K562 (cell line): ENCODE measurements around the gene SLC15A3. TPM values are rescaled to one million over a fixed set of nuclear protein-coding genes. Genes with fewer than 3 reads are reported as not detected.

Source experiments
- ATAC-seq: fragments of 200-7000 bp; cut with Tn5 transposase; 3 replicates; pipeline ENCODE4 v1.9.1; 2020; ENCODE audit warnings: moderate library complexity
- BruUV-seq: library from RNA; stranded (reverse); fragments of 400-500 nt; replicated peaks from 2 replicates; lab custom pipeline; 2021; lab: Mats Ljungman, UMichigan
- CTCF ChIA-PET: fragments of 300-600 bp; formaldehyde crosslinking; extraction: SDS; loops from one replicate; lab custom pipeline; 2021; ENCODE audit warnings: low intra/inter-chr PET ratio; lab: Yijun Ruan, JAX
- POLR2A ChIA-PET: fragments of 300-600, 350-650 bp; sonication (Branson Sonifier 250); formaldehyde crosslinking; extraction: SDS; loops from one replicate; lab custom pipeline; 2021; ENCODE audit warnings: antibody characterized with exemption, inconsistent platforms; lab: Yijun Ruan, JAX
- DNase-seq, 4 experiments: peaks; one replicate each; pipeline versions ENCODE4 v3.0.0 to v3.0.0-alpha.2; 2011 to 2018; ENCODE audit warnings: low spot score in 3 of 4, mixed read lengths in 3 of 4; ENCODE audit errors: extremely low read depth in 1 of 4
- FAIRE-seq: peaks from 2 replicates; lab custom pipeline; 2011; peaks lifted over from hg19 to GRCh38; lab: Jason Lieb, UNC
- H2AFZ ChIP-seq: 2 replicates; pipeline ENCODE4 v1.6.0; 2011; ENCODE audit warnings: low read depth, low read length, control low read depth, inconsistent platforms
- H3K27ac ChIP-seq: fragments of 200-600 bp; 3 replicates; pipeline ENCODE4 v1.8.0; 2011; ENCODE audit warnings: low read depth, mild to moderate bottlenecking, control low read depth, inconsistent platforms, low read length, moderate library complexity, mixed read lengths; ENCODE audit errors: extremely low read depth
- H3K27me3 ChIP-seq, 2 experiments: fragments of 300-600 bp in 1 of 2; 2 replicates in 1 of 2; 3 replicates in 1 of 2; pipeline versions ENCODE4 v1.6.0 to v1.8.0; 2011; ENCODE audit warnings: inconsistent platforms in 2 of 2, low read length in 2 of 2, mild to moderate bottlenecking in 1 of 2, mixed read lengths in 1 of 2, moderate library complexity in 1 of 2; ENCODE audit not compliant: control insufficient read depth in 2 of 2, insufficient read depth in 2 of 2
- H3K36me3 ChIP-seq: fragments of 300-600 bp; 3 replicates; pipeline ENCODE4 v1.8.0; 2011; ENCODE audit warnings: mild to moderate bottlenecking, low read length, inconsistent platforms; ENCODE audit not compliant: control insufficient read depth, insufficient read depth
- H3K4me1 ChIP-seq, 2 experiments: fragments of 200-600 bp in 1 of 2; replicated peaks in 1 of 2; 2 replicates in 1 of 2; 3 replicates in 1 of 2; pipeline versions ENCODE4 v1.5.1 to v1.8.0; 2011; ENCODE audit warnings: inconsistent platforms in 2 of 2, low read length in 2 of 2, mild to moderate bottlenecking in 1 of 2, mixed read lengths in 1 of 2, moderate library complexity in 1 of 2; ENCODE audit not compliant: control insufficient read depth in 2 of 2, insufficient read depth in 2 of 2
- H3K4me2 ChIP-seq: 2 replicates; pipeline ENCODE4 v1.6.1; 2011; ENCODE audit warnings: low read length, control low read depth, inconsistent platforms, mixed read lengths; ENCODE audit not compliant: insufficient read depth
- H3K4me3 ChIP-seq: fragments of 200-600 bp; sonication (generic), shearing (Covaris generic); 2 replicates; pipeline ENCODE4 v1.5.1; 2016; ENCODE audit warnings: control low read depth, inconsistent platforms
- H3K79me2 ChIP-seq: fragments of 200-600 bp; 3 replicates; pipeline ENCODE4 v1.8.0; 2011; ENCODE audit warnings: low read length, inconsistent platforms; ENCODE audit not compliant: control insufficient read depth, insufficient read depth
- H3K9ac ChIP-seq, 2 experiments: 2 replicates each; pipeline versions ENCODE4 v1.6.0 to v1.6.1; 2011; ENCODE audit warnings: low read depth in 2 of 2, low read length in 2 of 2, control low read depth in 1 of 2, inconsistent platforms in 1 of 2, mild to moderate bottlenecking in 1 of 2, mixed read lengths in 1 of 2; ENCODE audit not compliant: insufficient read depth in 1 of 2
- H3K9me1 ChIP-seq: one replicate; pipeline ENCODE4 v1.6.0; 2011; ENCODE audit warnings: inconsistent platforms, mild to moderate bottlenecking, low read length, moderate library complexity; ENCODE audit not compliant: control insufficient read depth, insufficient read depth
- H3K9me3 ChIP-seq: replicated peaks from 2 replicates; pipeline ENCODE4 v1.5.1; 2011; ENCODE audit warnings: low read depth, low read length, inconsistent platforms; ENCODE audit not compliant: control insufficient read depth, insufficient read depth
- H4K20me1 ChIP-seq: replicated peaks from 2 replicates; pipeline ENCODE4 v1.6.1; 2011; ENCODE audit warnings: low read length, inconsistent platforms, mixed read lengths; ENCODE audit not compliant: control insufficient read depth, insufficient read depth
- ETV1 ChIP-seq: fragments of 450-650 bp; conservative IDR thresholded peaks from 2 replicates; pipeline ENCODE4 v1.6.1; 2016; ENCODE audit warnings: missing genetic modification characterization, control low read depth, low read depth, missing compliant biosample characterization
- IRF1 ChIP-seq: sonication (generic); formaldehyde crosslinking; IDR thresholded peaks from 2 replicates; pipeline ENCODE4 v1.8.0; 2022; ENCODE audit warnings: missing genetic modification reagents, mild to moderate bottlenecking, borderline replicate concordance
- KAT2B ChIP-seq: IDR thresholded peaks from one replicate; pipeline ENCODE4 v1.6.1; 2012; ENCODE audit warnings: low read depth, mild to moderate bottlenecking, control low read depth, inconsistent platforms, low read length, moderate library complexity
- POLR3G ChIP-seq: IDR thresholded peaks from 2 replicates; pipeline ENCODE4 v1.6.1; 2011; ENCODE audit not compliant: insufficient read length, insufficient replicate concordance; ENCODE audit errors: extremely low read depth
- WGBS: fragments of 100-300 bp; shearing (Covaris generic); methylation state at CpG from one replicate; pipeline ENCODE4 v1.1.6; 2016; ENCODE audit warnings: low coverage, mixed read lengths; ENCODE audit not compliant: insufficient coverage; ENCODE audit errors: missing lambda C conversion rate; 5-methylcytosine and 5-hydroxymethylcytosine counted together
- in situ Hi-C: fragments of 300-500 bp; cut with MboI; formaldehyde crosslinking; loops from 4 replicates; pipeline ENCODE4 v1.15.0; 2018; ENCODE audit warnings: inconsistent platforms, mixed read lengths
- intact Hi-C: fragments of 100-400 bp; cut with micrococcal nuclease; formaldehyde crosslinking; loops from 2 replicates; pipeline ENCODE4 v1.14.2; 2022
- polyA plus RNA-seq, 8 experiments: library from polyadenylated mRNA; depleted of rRNA in 4 of 8; stranded (reverse) in 5 of 8; unstranded in 3 of 8; fragments of >200 nt; fragmentation: Nextera tagmentation in 2 of 8; fragmentation: Illumina TruSeq in 1 of 8; extraction: Ambion mirVana in 2 of 8; extraction: Trizol in 1 of 8; gene quantifications; 2 replicates each; pipeline versions ENCODE4 v1.2.1 to v1.2.3, GENCODE V29; 2011 to 2014; ENCODE audit warnings: inconsistent platforms in 1 of 8, missing spikeins in 1 of 8
- total RNA-seq, 7 experiments: library from RNA; depleted of rRNA in 6 of 7; stranded (reverse); fragments of >200 nt in 6 of 7; fragmentation: Illumina TruSeq in 2 of 7; extraction: Trizol in 2 of 7; gene quantifications; 2 replicates each; pipeline versions ENCODE4 v1.2.1 to v1.2.3, GENCODE V29; 2011 to 2021; ENCODE audit warnings: low replicate concordance in 1 of 7

SLC15A3 gene
- total and polyA plus RNA-seq, 9 of the 15 experiments (the other 6 are each of a cell fraction or from before 2014, with no cell fraction given) = 0.07 to 0.27 TPM; not detected in 7

DNA sequence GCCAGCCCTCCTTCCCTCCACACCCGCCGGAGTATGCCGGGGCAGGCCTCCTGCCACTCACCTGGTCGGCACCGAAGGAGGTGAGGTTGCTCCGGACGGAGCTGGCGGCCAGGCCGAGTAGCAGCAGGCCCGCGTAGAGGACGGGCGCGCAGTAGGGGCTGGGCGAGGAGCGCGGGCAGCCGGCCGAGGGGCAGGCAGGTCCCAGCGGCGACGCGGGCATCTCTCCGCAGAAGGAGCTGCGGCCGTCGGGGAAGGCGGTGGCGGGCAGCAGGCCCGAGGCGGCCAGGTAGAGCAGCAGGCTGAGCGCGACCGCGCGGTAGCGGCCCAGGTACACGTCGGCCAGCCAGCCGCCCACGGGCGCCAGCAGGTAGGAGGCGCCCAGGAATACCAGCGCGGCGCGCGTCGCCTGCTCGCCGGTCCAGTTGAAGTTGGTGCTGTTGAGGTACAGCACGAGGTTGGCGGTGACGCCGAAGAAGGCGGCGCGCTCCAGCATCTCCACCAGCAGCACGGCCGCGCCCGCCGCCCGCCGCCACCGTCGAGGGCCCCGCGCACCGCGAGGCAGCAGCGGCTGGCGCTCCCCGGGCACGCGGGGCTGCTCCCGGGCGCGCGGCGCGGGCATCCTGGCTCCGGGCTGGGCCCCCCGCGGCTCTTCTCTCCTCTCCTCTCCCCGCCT is 907 bp downstream of the SLC15A3 start:
- POLR2A ChIA-PET = interaction anchor here (0.8 kb wide), 1 partner anchor 158 kb away, joined by 3 read pairs; no protein-coding TSS in a partner anchor
- in situ Hi-C loops (no loop called here), intact Hi-C loops (no loop called here)
- Histone ChIP-seq H3K27me3 (peaks cover 44 to 74% of the 10 kb centered on the region in 2 experiments; a peak in 4 of 5 replicates), H2AFZ (no peak overlapping the region), H3K36me3 (no peaks in the 10 kb centered on the region), H3K9me3 (no peaks in the 10 kb centered on the region), H3K4me3 (no peak overlapping the region), H3K4me1 (peaks cover 0 to 6% of the 10 kb centered on the region in 2 experiments; a peak in 3 of 5 replicates), H3K27ac (no peak overlapping the region), H3K4me2 (no peak overlapping the region), H3K9me1 (no peaks in the 10 kb centered on the region), H3K9ac (no peak overlapping the region), H4K20me1 (peaks cover 3% of the 10 kb centered on the region; the same call in 1 of the 2 replicates), H3K79me2 (no peaks in the 10 kb centered on the region)
- DNase-seq (no peak), FAIRE-seq (no peak), ATAC-seq (no peak)
- 52% methylated on average over 22 of the region's 86 CpGs for WGBS
- no TSS peak for BruUV-seq
- CTCF ChIA-PET = no interaction called here
- TF ChIP-seq POLR3G (no peak), KAT2B (no peak), ETV1 (tag) (no peak), IRF1 (CRISPR knock-in tag) (no peak)
- TF ChIP-seq, all 486 proteins: peak for 0
